Esophagus (tissue), 2 donors: ENCODE data around the gene GTPBP10. TPM values are rescaled to one million over a fixed set of nuclear protein-coding genes. Genes with fewer than 3 reads are reported as not detected.
"Not testable (repeated sequence)": the region's sequence is repeated elsewhere in the genome, so short reads cannot be mapped to it uniquely, and the experiment has no call there.

Experiments
- H3K27ac ChIP-seq, 2 donors: one replicate each; pipeline ENCODE4 v1.5.1; 2013; ENCODE audit warnings: low read depth in 2 of 2, mild to moderate bottlenecking in 2 of 2, inconsistent platforms in 1 of 2, low read length in 1 of 2, moderate library complexity in 1 of 2
- H3K27me3 ChIP-seq, 2 donors: one replicate each; pipeline ENCODE4 v1.6.1; 2013; ENCODE audit warnings: low read length in 2 of 2, control low read depth in 1 of 2, mild to moderate bottlenecking in 1 of 2; ENCODE audit not compliant: insufficient read depth in 2 of 2, control insufficient read depth in 1 of 2
- H3K36me3 ChIP-seq, 2 donors: one replicate each; pipeline ENCODE4 v1.6.1; 2013; ENCODE audit warnings: low read length in 1 of 2; ENCODE audit not compliant: control insufficient read depth in 2 of 2, insufficient read depth in 2 of 2
- H3K4me1 ChIP-seq, 2 donors: one replicate each; pipeline ENCODE4 v1.6.1; 2013; ENCODE audit warnings: low read length in 1 of 2; ENCODE audit not compliant: control insufficient read depth in 2 of 2, insufficient read depth in 2 of 2
- H3K4me3 ChIP-seq, 2 donors: one replicate each; pipeline ENCODE4 v1.5.1; 2013; ENCODE audit warnings: low read length in 2 of 2, mild to moderate bottlenecking in 2 of 2, low read depth in 1 of 2, moderate library complexity in 1 of 2
- H3K9me3 ChIP-seq, 2 donors: one replicate each; pipeline ENCODE4 v1.6.1; 2013; ENCODE audit warnings: mild to moderate bottlenecking in 2 of 2, low read depth in 1 of 2, low read length in 1 of 2, moderate library complexity in 1 of 2; ENCODE audit not compliant: control insufficient read depth in 2 of 2, insufficient read depth in 1 of 2
- WGBS, 2 donors: extraction: QIAGEN DNeasy Blood & Tissue Kit; methylation state at CpG; one replicate each; pipeline ENCODE4 v1.1.7; 2013; 5-methylcytosine and 5-hydroxymethylcytosine counted together
- polyA plus RNA-seq, 2 donors: library from polyadenylated mRNA; stranded (reverse); fragments of 200-250 nt; gene quantifications; one replicate each; pipeline ENCODE4 v1.2.3, GENCODE V29; 2013
- donor health status: healthy with polysubstance abuse.
- donor health status: Bipolar disorder and iron deficiency.

The GTPBP10 gene
- polyA plus RNA-seq, 2 donors: 9.4 to 10.2 TPM

DNA sequence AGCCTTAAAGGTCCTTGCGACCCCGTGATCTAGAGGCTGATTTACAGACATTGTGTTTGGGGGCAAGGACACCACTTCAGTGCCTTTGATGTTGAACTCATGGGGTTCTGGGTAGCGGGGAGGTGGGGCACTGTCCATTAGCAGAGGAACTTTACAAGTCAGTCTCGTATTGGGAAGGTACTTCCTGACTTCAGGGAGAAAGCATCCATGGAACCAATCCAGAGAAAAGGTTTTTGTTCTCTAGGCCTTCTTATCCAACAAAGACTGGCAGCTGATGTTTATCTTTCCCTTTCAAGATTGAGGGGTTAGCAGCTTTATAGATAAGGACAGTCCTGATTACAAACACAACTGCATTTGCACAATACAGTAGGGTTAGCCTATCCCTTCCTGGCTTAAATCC lies 2.8 kb downstream of the GTPBP10 start:
- no peaks in the 10 kb centered on the region for H3K27me3 ChIP-seq
- 83 to 84% methylated on average over 4 of the region's 4 CpGs for WGBS, 2 donors
- H3K36me3 ChIP-seq: no peaks in the 10 kb centered on the region
- no peaks in the 10 kb centered on the region for H3K9me3 ChIP-seq
- H3K4me3 ChIP-seq: no peak overlapping the region
- H3K4me1 ChIP-seq: peaks cover 0 to 3% of the 10 kb centered on the region in 2 donors
- no peak overlapping the region for H3K27ac ChIP-seq

DNA sequence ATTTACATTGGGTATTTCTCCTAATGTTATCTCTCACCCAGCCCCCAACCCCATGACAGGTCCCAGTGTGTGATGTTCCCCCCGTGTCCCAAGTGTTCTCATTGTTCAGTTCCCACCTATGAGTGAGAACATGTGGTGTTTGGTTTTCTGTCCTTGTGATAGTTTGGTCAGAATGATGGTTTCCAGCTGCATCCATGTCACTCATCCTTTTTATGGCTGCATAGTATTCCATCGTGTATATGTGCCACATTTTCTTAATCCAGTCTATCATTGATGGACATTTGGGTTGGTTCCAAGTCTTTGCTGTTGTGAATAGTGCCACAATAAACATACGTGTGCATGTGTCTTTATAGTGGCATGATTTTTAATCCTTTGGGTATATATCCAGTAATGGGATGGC lies 3.5 kb downstream of the GTPBP10 start:
- not testable (repeated sequence) for H3K36me3 ChIP-seq, H3K4me3 ChIP-seq, H3K27me3 ChIP-seq, H3K9me3 ChIP-seq, H3K4me1 ChIP-seq, H3K27ac ChIP-seq
- 85 to 94% methylated on average over 3 of the region's 3 CpGs for WGBS, 2 donors

GRCh38 chr7:90351987-90352386 lies 5.5 kb downstream of the GTPBP10 start:
- Histone ChIP-seq H3K27me3 (no peaks in the 10 kb centered on the region), H3K4me1 (peaks cover 0 to 3% of the 10 kb centered on the region in 2 donors)

DNA sequence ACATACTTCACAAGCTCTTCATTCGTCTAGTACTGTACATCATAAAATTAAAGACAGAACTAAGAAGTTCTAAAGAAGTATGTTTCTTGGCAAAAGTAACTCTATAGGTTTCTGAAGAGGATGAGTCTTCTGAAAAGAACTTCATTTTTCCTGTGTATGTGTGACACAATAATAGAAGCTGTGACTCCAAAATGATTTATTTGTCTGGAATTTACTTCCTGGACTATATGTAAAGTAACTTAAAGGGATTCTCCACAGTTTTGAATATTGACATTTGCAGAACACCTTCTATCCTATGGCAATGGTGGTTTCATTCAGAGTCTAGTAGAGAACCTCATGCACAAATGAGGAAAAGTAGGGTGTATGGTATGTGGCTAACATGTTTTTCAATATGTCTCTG lies 36.9 kb downstream of the GTPBP10 start:
- Histone ChIP-seq H3K4me3 (no peak overlapping the region), H3K27ac (no peak overlapping the region), H3K4me1 (no peaks in the 10 kb centered on the region), H3K9me3 (no peaks in the 10 kb centered on the region), H3K27me3 (no peaks in the 10 kb centered on the region), H3K36me3 (peaks cover 7 to 8% of the 10 kb centered on the region in 2 donors)
- WGBS, 2 donors: 72 to 77% methylated on average over 1 of the region's 1 CpG

More at GRCh38 chr7:90351987-90352386, 5.5 kb downstream of the GTPBP10 start:
- H3K27ac ChIP-seq: no peak overlapping the region
- H3K4me3 ChIP-seq: no peak overlapping the region
- H3K36me3 ChIP-seq: peaks cover 2% of the 10 kb centered on the region in 2 donors
- H3K9me3 ChIP-seq: no peaks in the 10 kb centered on the region

DNA sequence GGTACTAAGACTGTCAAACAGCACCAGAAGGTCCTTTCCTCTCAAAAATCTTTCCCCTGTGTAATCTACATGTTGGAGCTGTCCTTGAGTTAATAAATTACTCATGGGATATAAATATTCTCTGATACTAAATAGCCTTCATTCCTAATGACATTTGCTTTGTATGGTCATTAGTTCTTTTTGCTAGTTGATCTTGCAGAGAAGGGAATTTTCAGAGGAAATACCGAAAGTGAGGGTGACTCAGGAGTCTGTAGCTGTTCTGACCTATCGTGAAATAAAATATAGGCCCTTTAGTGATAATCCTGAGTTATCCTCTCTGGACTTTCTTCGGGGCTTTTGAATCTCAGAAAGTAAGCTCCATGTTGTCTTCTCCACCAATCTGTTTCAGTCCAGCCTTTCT lies 37.3 kb downstream of the GTPBP10 start:
- no peaks in the 10 kb centered on the region for H3K9me3 ChIP-seq
- 90 to 93% methylated on average over 3 of the region's 3 CpGs for WGBS, 2 donors
- no peaks in the 10 kb centered on the region for H3K4me1 ChIP-seq
- no peak overlapping the region for H3K27ac ChIP-seq
- peaks cover 5 to 6% of the 10 kb centered on the region in 2 donors for H3K36me3 ChIP-seq
- no peak overlapping the region for H3K4me3 ChIP-seq
- H3K27me3 ChIP-seq: no peaks in the 10 kb centered on the region

- peaks cover 2% of the 10 kb centered on the region in 2 donors for H3K36me3 ChIP-seq
- no peak overlapping the region for H3K4me3 ChIP-seq
- no peaks in the 10 kb centered on the region for H3K4me1 ChIP-seq
- H3K27ac ChIP-seq: no peak overlapping the region
- no peaks in the 10 kb centered on the region for H3K9me3 ChIP-seq
- no peaks in the 10 kb centered on the region for H3K27me3 ChIP-seq
Observed at GRCh38 chr7:90384433-90384832, 37.9 kb downstream of the GTPBP10 start.

DNA sequence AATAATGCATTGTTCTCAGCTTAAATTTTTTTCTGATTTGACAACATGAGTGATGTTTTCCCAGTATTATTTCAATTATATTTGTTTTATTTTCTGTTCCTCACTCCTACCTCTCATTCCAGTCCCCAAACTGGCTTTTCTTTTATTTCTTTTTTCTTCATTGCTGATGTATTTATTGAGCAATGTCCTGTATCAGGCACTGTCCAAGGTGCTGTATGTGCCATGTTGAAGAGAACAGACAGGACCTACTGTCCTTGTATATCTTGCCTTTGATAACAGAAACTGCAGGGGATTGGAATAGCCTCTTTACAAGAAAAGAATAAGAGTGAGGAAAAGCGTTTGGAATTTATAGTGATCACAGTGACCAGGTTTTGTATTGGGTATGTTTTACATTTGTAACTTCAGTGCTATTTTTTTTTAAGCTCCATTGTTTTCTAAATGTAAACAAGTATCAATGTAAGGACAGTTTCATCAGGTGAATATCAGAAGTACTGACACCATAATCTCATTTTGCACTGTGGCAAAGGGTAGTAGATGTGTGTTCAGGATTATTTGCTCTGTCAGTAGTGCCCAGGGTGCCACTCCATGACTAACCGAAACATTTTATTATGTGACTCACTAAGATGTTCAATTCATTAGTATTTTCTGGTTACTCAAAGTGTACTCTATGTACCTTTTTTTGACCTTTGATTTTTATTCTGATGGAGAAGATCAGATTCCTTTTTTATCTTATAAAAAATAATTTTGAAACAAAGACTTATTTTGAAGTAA lies 41.1 kb downstream of the GTPBP10 start:
- Histone ChIP-seq H3K36me3 (peaks cover 2% of the 10 kb centered on the region in 2 donors), H3K4me1 (no peaks in the 10 kb centered on the region), H3K27me3 (no peaks in the 10 kb centered on the region), H3K27ac (no peak overlapping the region), H3K4me3 (no peak overlapping the region), H3K9me3 (no peaks in the 10 kb centered on the region)
- 95 to 96% methylated on average over 2 of the region's 2 CpGs for WGBS, 2 donors

DNA sequence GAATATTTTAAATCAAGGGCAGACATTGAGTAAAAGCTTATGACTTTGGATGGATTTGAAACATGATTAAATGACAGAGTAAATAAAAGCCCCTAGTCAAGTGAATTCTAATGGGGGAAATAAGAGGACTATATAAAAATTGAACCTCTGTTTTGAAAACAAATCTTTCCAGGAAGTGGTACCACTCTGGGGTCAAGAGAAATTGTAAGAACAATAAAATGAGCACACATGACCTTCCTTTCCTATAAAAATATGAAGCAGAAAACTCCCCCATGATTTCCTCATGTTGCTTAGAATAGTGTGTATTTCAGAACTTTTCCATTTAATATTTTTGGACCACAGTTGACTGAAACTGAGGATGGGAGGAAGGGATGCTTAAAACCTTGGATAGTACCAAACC lies 44.4 kb downstream of the GTPBP10 start:
- Histone ChIP-seq H3K4me1 (no peaks in the 10 kb centered on the region), H3K36me3 (no peaks in the 10 kb centered on the region), H3K9me3 (no peaks in the 10 kb centered on the region), H3K27me3 (no peaks in the 10 kb centered on the region), H3K4me3 (no peak overlapping the region), H3K27ac (no peak overlapping the region)

GRCh38 chr7:90391488-90391887 lies 45.0 kb downstream of the GTPBP10 start:
- Histone ChIP-seq H3K4me1 (no peaks in the 10 kb centered on the region), H3K27ac (no peak overlapping the region), H3K36me3 (no peaks in the 10 kb centered on the region), H3K9me3 (no peaks in the 10 kb centered on the region), H3K4me3 (no peak overlapping the region), H3K27me3 (no peaks in the 10 kb centered on the region)
- WGBS, 2 donors: 88 to 90% methylated on average over 5 of the region's 5 CpGs

- Histone ChIP-seq H3K4me1 (no peaks in the 10 kb centered on the region), H3K4me3 (no peak overlapping the region), H3K27me3 (no peaks in the 10 kb centered on the region), H3K27ac (no peak overlapping the region), H3K9me3 (peaks cover 0 to 3% of the 10 kb centered on the region in 2 donors), H3K36me3 (no peaks in the 10 kb centered on the region)
- WGBS, 2 donors: 88 to 89% methylated on average over 4 of the region's 4 CpGs
Observed at GRCh38 chr7:90396420-90396819, 49.9 kb downstream of the GTPBP10 start.
